Measurements from ENCODE around the gene TP53RK. TPM values are rescaled to one million over a fixed set of nuclear protein-coding genes. Genes with fewer than 3 reads are reported as not detected.

TP53RK gene
- total and polyA plus RNA-seq, 10 donors: 6.9 to 24.2 (median 11.6) TPM

- no peaks in the 10 kb centered on the region for H3K36me3 ChIP-seq
- H3K4me1 ChIP-seq: no peaks in the 10 kb centered on the region
- TF ChIP-seq CTCF (IDR thresholded peaks at IDR 0.05 in 8 of 11, conservative IDR thresholded peaks at IDR 0.05 in 3 of 11) (no peak), POLR2AphosphoS5 (IDR thresholded peaks at IDR 0.05) (no peak), POLR2A (IDR thresholded peaks at IDR 0.05) (no peak)
- no peak for DNase-seq
- H3K9me3 ChIP-seq: no peaks in the 10 kb centered on the region
- no peak overlapping the region for H3K4me3 ChIP-seq
- peaks cover 0 to 42% (median 0%) of the 10 kb centered on the region in 7 donors for H3K27me3 ChIP-seq (replicated peaks in 1 of 7)
- no peak overlapping the region for H3K27ac ChIP-seq
- 85 to 94% (median 92%) methylated on average over 10 to 11 of the region's 11 CpGs for WGBS, 5 donors
- intact Hi-C loops (cut with DNase I; ENCODE audit: low total_unique reads): no loop called here
Observed at GRCh38 chr20:46637020-46637419, 52.2 kb downstream of the TP53RK start.

GRCh38 chr20:46636514-46636913 lies 52.7 kb downstream of the TP53RK start:
- DNase-seq: no peak
- Histone ChIP-seq H3K36me3 (no peaks in the 10 kb centered on the region), H3K4me3 (no peak overlapping the region), H3K9me3 (no peaks in the 10 kb centered on the region), H3K27me3 (replicated peaks in 1 of 7) (peaks cover 0 to 37% (median 0%) of the 10 kb centered on the region in 7 donors), H3K27ac (no peak overlapping the region), H3K4me1 (no peaks in the 10 kb centered on the region)
- TF ChIP-seq POLR2A (IDR thresholded peaks at IDR 0.05) (no peak), POLR2AphosphoS5 (IDR thresholded peaks at IDR 0.05) (no peak), CTCF (IDR thresholded peaks at IDR 0.05 in 8 of 11, conservative IDR thresholded peaks at IDR 0.05 in 3 of 11) (no peak)
- intact Hi-C loops (cut with DNase I; ENCODE audit: low total_unique reads): no loop called here
- 85 to 96% (median 94%) methylated on average over 4 of the region's 4 CpGs for WGBS, 5 donors

- Histone ChIP-seq H3K4me3 (no peak overlapping the region), H3K36me3 (no peaks in the 10 kb centered on the region), H3K27me3 (replicated peaks in 1 of 7) (peaks cover 0 to 28% (median 0%) of the 10 kb centered on the region in 7 donors), H3K27ac (no peak overlapping the region), H3K9me3 (no peaks in the 10 kb centered on the region), H3K4me1 (no peaks in the 10 kb centered on the region)
- intact Hi-C loops (cut with DNase I; ENCODE audit: low total_unique reads): no loop called here
- TF ChIP-seq POLR2A (IDR thresholded peaks at IDR 0.05): no peak
- TF ChIP-seq CTCF (IDR thresholded peaks at IDR 0.05 in 8 of 11, conservative IDR thresholded peaks at IDR 0.05 in 3 of 11): no peak
- TF ChIP-seq POLR2AphosphoS5 (IDR thresholded peaks at IDR 0.05): no peak
- WGBS, 5 donors: 69 to 85% (median 71%) methylated on average over 5 of the region's 5 CpGs
- no peak for DNase-seq
Observed at GRCh38 chr20:46635514-46636136, 53.6 kb downstream of the TP53RK start.

- no peak for DNase-seq
- Histone ChIP-seq H3K27me3 (replicated peaks in 1 of 7) (peaks cover 0 to 17% (median 0%) of the 10 kb centered on the region in 7 donors), H3K9me3 (peaks cover 0 to 9% (median 7%) of the 10 kb centered on the region in 8 donors), H3K36me3 (no peaks in the 10 kb centered on the region), H3K27ac (no peak overlapping the region), H3K4me1 (no peaks in the 10 kb centered on the region), H3K4me3 (no peak overlapping the region)
- TF ChIP-seq CTCF (IDR thresholded peaks at IDR 0.05 in 8 of 11, conservative IDR thresholded peaks at IDR 0.05 in 3 of 11) (no peak), POLR2A (IDR thresholded peaks at IDR 0.05) (no peak), POLR2AphosphoS5 (IDR thresholded peaks at IDR 0.05) (no peak)
- intact Hi-C loops (cut with DNase I; ENCODE audit: low total_unique reads): no loop called here
- 58 to 82% (median 78%) methylated on average over 6 of the region's 6 CpGs for WGBS, 5 donors
Observed at GRCh38 chr20:46634528-46634927, 54.7 kb downstream of the TP53RK start.

Other genes with a start within 250 kb of the TP53RK start
- 1 to 10 TPM; 1.7 to 4.5 (median 2.7) TPM for gene ZNF334, start 175.9 kb downstream of the TP53RK start, total RNA-seq
- gene ZNF334, start 175.9 kb downstream of the TP53RK start, polyA plus RNA-seq: 1 to 10 TPM; 1.2 to 1.5 (median 1.2) TPM
- gene OCSTAMP, start 138.8 kb downstream of the TP53RK start, total RNA-seq: not detected
- gene OCSTAMP, start 138.8 kb downstream of the TP53RK start, polyA plus RNA-seq: not detected
- 1 to 10 TPM in 2 of 7 donors, under 1 TPM in 4, not detected in 1; 0.34 to 1.7 (median 0.64) TPM for gene SLC13A3, start 38.0 kb downstream of the TP53RK start, total RNA-seq
- gene SLC13A3, start 38.0 kb downstream of the TP53RK start, polyA plus RNA-seq: under 1 TPM; 0.16 to 0.17 (median 0.17) TPM
- gene SLC2A10, start 20.2 kb upstream of the TP53RK start, total RNA-seq: 1 to 10 TPM; 2.0 to 7.3 (median 5.0) TPM
- 1 to 10 TPM; 1.9 to 2.6 (median 2.3) TPM for gene SLC2A10, start 20.2 kb upstream of the TP53RK start, polyA plus RNA-seq
- gene EYA2, start 205.4 kb upstream of the TP53RK start, total RNA-seq: under 1 TPM in 6 of 7 donors, not detected in 1; 0.26 to 0.76 (median 0.47) TPM
- under 1 TPM; 0.50 to 0.61 (median 0.59) TPM for gene EYA2, start 205.4 kb upstream of the TP53RK start, polyA plus RNA-seq

Measured in spleen (tissue), 11 donors.